Measurements from ENCODE around the gene PTPRM. TPM values are rescaled to one million over a fixed set of nuclear protein-coding genes. Genes with fewer than 3 reads are reported as not detected.

PTPRM gene
- total RNA-seq, 1 donor from 2014 or later = 257 TPM

DNA sequence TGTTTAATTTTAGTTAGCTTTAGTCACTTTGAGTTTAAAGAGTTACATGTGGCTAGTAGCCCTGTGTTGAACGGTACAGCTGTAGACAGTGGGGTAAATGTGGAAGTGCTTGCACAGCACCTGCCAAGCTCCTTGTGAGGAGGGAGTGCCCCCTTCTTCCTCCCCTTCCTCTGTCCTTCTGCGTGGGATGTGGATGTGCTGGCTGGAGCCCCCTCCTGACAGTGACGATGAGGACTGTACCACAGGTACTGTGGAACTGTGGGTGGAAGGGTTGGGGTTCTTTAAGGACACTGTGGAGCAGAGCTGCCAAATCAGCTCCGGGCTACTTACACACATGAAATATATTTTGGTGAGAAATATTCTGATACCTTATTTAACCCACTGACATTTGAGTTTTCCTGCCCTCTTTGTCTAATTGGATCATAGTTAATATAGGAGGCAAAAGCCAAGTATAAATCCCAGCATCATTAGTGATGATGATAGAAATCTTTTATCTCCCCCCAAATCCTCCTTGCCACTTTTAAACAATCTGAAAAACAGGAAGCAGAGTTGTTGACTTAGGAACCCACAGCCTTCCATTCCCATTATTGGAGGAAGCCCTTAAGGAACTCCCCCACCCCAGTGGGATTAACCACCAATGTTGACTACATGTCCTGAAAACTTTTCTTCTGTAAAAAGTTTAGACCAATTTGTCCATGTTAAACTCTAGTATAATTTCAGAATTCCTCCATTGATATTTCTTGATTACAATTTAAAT is 181.3 kb downstream of the PTPRM start:
- no peak for DNase-seq (ENCODE audit: low spot score in 2 of 2)
- H3K4me1 ChIP-seq = peaks cover 6 to 27% of the 10 kb centered on the region in 2 donors
- intact Hi-C loops (cut with DNase I) = no loop called here
- TF ChIP-seq, protein P1, sequence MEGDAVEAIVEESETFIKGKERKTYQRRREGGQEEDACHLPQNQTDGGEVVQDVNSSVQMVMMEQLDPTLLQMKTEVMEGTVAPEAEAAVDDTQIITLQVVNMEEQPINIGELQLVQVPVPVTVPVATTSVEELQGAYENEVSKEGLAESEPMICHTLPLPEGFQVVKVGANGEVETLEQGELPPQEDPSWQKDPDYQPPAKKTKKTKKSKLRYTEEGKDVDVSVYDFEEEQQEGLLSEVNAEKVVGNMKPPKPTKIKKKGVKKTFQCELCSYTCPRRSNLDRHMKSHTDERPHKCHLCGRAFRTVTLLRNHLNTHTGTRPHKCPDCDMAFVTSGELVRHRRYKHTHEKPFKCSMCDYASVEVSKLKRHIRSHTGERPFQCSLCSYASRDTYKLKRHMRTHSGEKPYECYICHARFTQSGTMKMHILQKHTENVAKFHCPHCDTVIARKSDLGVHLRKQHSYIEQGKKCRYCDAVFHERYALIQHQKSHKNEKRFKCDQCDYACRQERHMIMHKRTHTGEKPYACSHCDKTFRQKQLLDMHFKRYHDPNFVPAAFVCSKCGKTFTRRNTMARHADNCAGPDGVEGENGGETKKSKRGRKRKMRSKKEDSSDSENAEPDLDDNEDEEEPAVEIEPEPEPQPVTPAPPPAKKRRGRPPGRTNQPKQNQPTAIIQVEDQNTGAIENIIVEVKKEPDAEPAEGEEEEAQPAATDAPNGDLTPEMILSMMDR (IDR thresholded peaks at IDR 0.05) = no peak
- peak overlapping the region; percentile 43 to 57 for H3K27ac ChIP-seq
- H3K27me3 ChIP-seq = no peaks in the 10 kb centered on the region
- H3K9me3 ChIP-seq = no peaks in the 10 kb centered on the region
- H3K36me3 ChIP-seq = no peaks in the 10 kb centered on the region
- H3K4me3 ChIP-seq = no peak overlapping the region

- Histone ChIP-seq H3K9me3 (no peaks in the 10 kb centered on the region), H3K27ac (peak overlapping the region; percentile 43 to 57), H3K4me3 (peak overlapping the region in 1 of 2 donors; percentile 9), H3K4me1 (peaks cover 6 to 33% of the 10 kb centered on the region in 2 donors), H3K36me3 (no peaks in the 10 kb centered on the region), H3K27me3 (no peaks in the 10 kb centered on the region)
- no peak for DNase-seq (ENCODE audit: low spot score in 2 of 2)
- TF ChIP-seq, protein P1 (IDR thresholded peaks at IDR 0.05) = no peak
- intact Hi-C loops (cut with DNase I) = no loop called here
Measured at GRCh38 chr18:7749008-7749405, 181.9 kb downstream of the PTPRM start.

- Histone ChIP-seq H3K36me3 (no peaks in the 10 kb centered on the region), H3K9me3 (no peaks in the 10 kb centered on the region), H3K4me3 (peak overlapping the region in 1 of 2 donors; percentile 9), H3K27me3 (no peaks in the 10 kb centered on the region), H3K4me1 (peaks cover 6 to 37% of the 10 kb centered on the region in 2 donors), H3K27ac (peak overlapping the region; percentile 43 to 57)
- DNase-seq (ENCODE audit: low spot score in 2 of 2) = no peak
- TF ChIP-seq, protein P1 (IDR thresholded peaks at IDR 0.05) = no peak
- intact Hi-C loops (cut with DNase I) = no loop called here
Measured at GRCh38 chr18:7749510-7749981, 182.4 kb downstream of the PTPRM start.

DNA sequence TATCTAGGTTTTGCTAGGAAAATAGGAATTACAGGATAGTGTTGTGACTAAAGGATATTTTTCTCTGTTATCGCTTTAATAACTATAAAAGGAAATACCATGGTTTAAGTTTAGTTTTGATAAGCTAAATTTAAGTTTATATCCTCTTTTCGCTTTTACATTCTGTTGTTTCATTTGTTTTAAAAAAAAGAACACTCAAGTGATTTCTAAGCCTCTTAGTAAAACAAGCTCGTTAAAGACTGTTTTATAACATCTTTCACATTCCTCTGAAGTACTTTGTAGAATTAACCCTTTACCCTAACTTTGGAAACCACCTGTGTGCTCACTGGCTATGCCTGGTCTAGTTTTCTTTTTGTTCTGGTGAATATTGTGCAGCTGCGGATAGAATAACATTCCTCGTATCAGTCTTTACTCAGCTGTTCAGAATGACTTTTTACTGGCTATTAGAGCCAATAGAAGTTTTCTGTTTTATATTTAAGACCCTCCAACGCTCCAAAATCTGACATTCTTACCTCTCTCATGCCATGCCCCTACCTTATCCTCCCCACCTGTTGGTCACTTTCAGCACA is 183.1 kb downstream of the PTPRM start:
- H3K4me1 ChIP-seq = peaks cover 6 to 43% of the 10 kb centered on the region in 2 donors
- H3K4me3 ChIP-seq = no peak overlapping the region
- H3K36me3 ChIP-seq = no peaks in the 10 kb centered on the region
- H3K27ac ChIP-seq = peak overlapping the region; percentile 43 to 57
- intact Hi-C loops (cut with DNase I) = loop anchor here (2.0 to 10.0 kb wide), 2 partner anchors 183 to 475 kb away; partner anchors contain the start of gene PTPRM
- no peak for DNase-seq (ENCODE audit: low spot score in 2 of 2)
- TF ChIP-seq, protein P1 (IDR thresholded peaks at IDR 0.05) = no peak
- no peaks in the 10 kb centered on the region for H3K9me3 ChIP-seq
- H3K27me3 ChIP-seq = no peaks in the 10 kb centered on the region

- Histone ChIP-seq H3K27me3 (no peaks in the 10 kb centered on the region), H3K36me3 (no peaks in the 10 kb centered on the region), H3K4me1 (peaks cover 6 to 47% of the 10 kb centered on the region in 2 donors)
Measured at GRCh38 chr18:7750966-7751365, 183.8 kb downstream of the PTPRM start.

More at GRCh38 chr18:7750966-7751365, 183.8 kb downstream of the PTPRM start:
- TF ChIP-seq, protein P1 (IDR thresholded peaks at IDR 0.05) = no peak
- Histone ChIP-seq H3K9me3 (no peaks in the 10 kb centered on the region), H3K27ac (peak overlapping the region in 1 of 2 donors; percentile 43), H3K4me3 (no peak overlapping the region)
- DNase-seq (ENCODE audit: low spot score in 2 of 2) = no peak
- intact Hi-C loops (cut with DNase I) = loop anchor here (2.0 to 10.0 kb wide), 2 partner anchors 184 to 476 kb away; partner anchors contain the start of gene PTPRM

All from ascending aorta (tissue), 2 donors.